H1 (cell line): Measurements from ENCODE around the gene CBFA2T2. TPM values are rescaled to one million over a fixed set of nuclear protein-coding genes. Genes with fewer than 3 reads are reported as not detected.

Experiments
- CTCF ChIA-PET: fragments of 300-600 bp; sonication (Branson Sonifier 250); formaldehyde crosslinking; loops from one replicate; lab custom pipeline; 2021; ENCODE audit not compliant: partially characterized antibody; lab: Charles Lee
- POLR2A ChIA-PET: fragments of 300-600 bp; sonication (Branson Sonifier 250); formaldehyde crosslinking; loops from one replicate; lab custom pipeline; 2021; ENCODE audit warnings: inconsistent platforms; ENCODE audit not compliant: partially characterized antibody; lab: Charles Lee
- DNase-seq, 2 experiments: peaks; one replicate each; pipeline versions ENCODE4 v3.0.0 to v3.0.0-alpha.2; 2010 to 2022; ENCODE audit warnings: low spot score in 2 of 2, low read depth in 1 of 2, mixed read lengths in 1 of 2
- FAIRE-seq: peaks from 2 replicates; lab custom pipeline; 2011; peaks lifted over from hg19 to GRCh38; lab: Jason Lieb, UNC
- H2AFZ ChIP-seq: 2 replicates; pipeline ENCODE4 v1.8.1; 2012; ENCODE audit warnings: low read length, inconsistent platforms
- H2AK5ac ChIP-seq: 2 replicates; pipeline ENCODE4 v1.6.1; 2013; ENCODE audit warnings: low read depth, low read length
- H2BK120ac ChIP-seq: replicated peaks from 2 replicates; pipeline ENCODE3; 2013; ENCODE audit warnings: low read depth, low read length, inconsistent platforms
- H2BK12ac ChIP-seq: 2 replicates; pipeline ENCODE4 v1.6.1; 2013; ENCODE audit warnings: low read depth, low read length
- H2BK15ac ChIP-seq: 2 replicates; pipeline ENCODE4 v1.6.1; 2013; ENCODE audit warnings: low read length
- H2BK20ac ChIP-seq: 2 replicates; pipeline ENCODE4 v1.6.1; 2013; ENCODE audit warnings: low read length
- H2BK5ac ChIP-seq: 2 replicates; pipeline ENCODE4 v1.6.1; 2013; ENCODE audit warnings: low read depth, low read length
- H3K14ac ChIP-seq: 2 replicates; pipeline ENCODE4 v1.6.1; 2013; ENCODE audit warnings: inconsistent platforms; ENCODE audit not compliant: insufficient read length
- H3K18ac ChIP-seq: 2 replicates; pipeline ENCODE4 v1.6.1; 2013; ENCODE audit warnings: low read length; ENCODE audit errors: extremely low read depth
- H3K23ac ChIP-seq: 2 replicates; pipeline ENCODE4 v1.6.1; 2013; ENCODE audit warnings: inconsistent platforms; ENCODE audit not compliant: insufficient read length
- H3K23me2 ChIP-seq: 2 replicates; pipeline ENCODE4 v1.6.1; 2013; ENCODE audit warnings: low read depth, low read length
- H3K27ac ChIP-seq: 2 replicates; pipeline ENCODE4 v1.6.1; 2011; ENCODE audit warnings: low read depth, low read length, inconsistent platforms
- H3K27me3 ChIP-seq, 4 experiments: replicated peaks in 1 of 4; 1 replicate in 1 of 4; 2 replicates in 3 of 4; pipeline versions ENCODE4 v1.6.1 to v1.8.1; 2011 to 2013; ENCODE audit warnings: low read length in 3 of 4, mild to moderate bottlenecking in 3 of 4, inconsistent platforms in 2 of 4, mixed read lengths in 2 of 4, moderate library complexity in 1 of 4; ENCODE audit not compliant: control insufficient read depth in 3 of 4, insufficient read depth in 3 of 4; ENCODE audit errors: extremely low read depth in 1 of 4
- H3K36me3 ChIP-seq, 4 experiments: 2 replicates each; pipeline versions ENCODE4 v1.6.1 to v1.8.1; 2011 to 2013; ENCODE audit warnings: mild to moderate bottlenecking in 4 of 4, low read length in 3 of 4, moderate library complexity in 2 of 4, control low read depth in 1 of 4, inconsistent platforms in 1 of 4; ENCODE audit not compliant: insufficient read depth in 4 of 4, control insufficient read depth in 2 of 4
- H3K4ac ChIP-seq: replicated peaks from 2 replicates; pipeline ENCODE3; 2013; ENCODE audit warnings: low read length, low read depth, mixed read lengths, inconsistent platforms; ENCODE audit not compliant: insufficient read length
- H3K4me1 ChIP-seq, 4 experiments: replicated peaks in 1 of 4; 1 replicate in 1 of 4; 2 replicates in 3 of 4; pipeline versions ENCODE4 v1.6.1 to v1.8.1; 2011 to 2013; ENCODE audit warnings: low read length in 3 of 4, inconsistent platforms in 2 of 4, mixed read lengths in 1 of 4; ENCODE audit not compliant: insufficient read depth in 4 of 4, control insufficient read depth in 3 of 4
- H3K4me2 ChIP-seq, 2 experiments: 2 replicates each; pipeline versions ENCODE4 v1.6.1 to v1.8.1; 2011 to 2013; ENCODE audit warnings: low read depth in 2 of 2, low read length in 2 of 2, control low read depth in 1 of 2, inconsistent platforms in 1 of 2, mild to moderate bottlenecking in 1 of 2; ENCODE audit not compliant: insufficient read depth in 1 of 2
- H3K4me3 ChIP-seq, 4 experiments: fragments of 200-600, 300-600 bp in 1 of 4; sonication (generic), shearing (Covaris generic), sonication (Bioruptor Twin) in 1 of 4; 2 replicates each; pipeline versions ENCODE4 v1.5.1 to v1.8.1; 2011 to 2016; ENCODE audit warnings: low read length in 4 of 4, low read depth in 3 of 4, control low read depth in 2 of 4, inconsistent platforms in 2 of 4, mild to moderate bottlenecking in 2 of 4, mixed read lengths in 1 of 4, moderate library complexity in 1 of 4; ENCODE audit not compliant: insufficient read depth in 2 of 4; ENCODE audit errors: extremely low read depth in 1 of 4
- H3K56ac ChIP-seq: replicated peaks from 2 replicates; pipeline ENCODE3; 2013; ENCODE audit warnings: low read depth, mild to moderate bottlenecking, mixed read lengths, low read length, inconsistent platforms; ENCODE audit not compliant: insufficient read length
- H3K79me1 ChIP-seq: 2 replicates; pipeline ENCODE4 v1.6.1; 2013; ENCODE audit warnings: low read depth, low read length, control low read depth
- H3K79me2 ChIP-seq, 2 experiments: 2 replicates each; pipeline versions ENCODE4 v1.6.1 to v1.8.1; 2012 to 2013; ENCODE audit warnings: low read length in 2 of 2, mild to moderate bottlenecking in 2 of 2, inconsistent platforms in 1 of 2; ENCODE audit not compliant: insufficient read depth in 2 of 2, control insufficient read depth in 1 of 2
- H3K9ac ChIP-seq, 4 experiments: replicated peaks in 1 of 4; 1 replicate in 1 of 4; 2 replicates in 3 of 4; pipeline versions ENCODE4 v1.6.1 to v1.8.1; 2011 to 2013; ENCODE audit warnings: low read depth in 3 of 4, low read length in 3 of 4, control low read depth in 2 of 4, mild to moderate bottlenecking in 2 of 4, moderate library complexity in 2 of 4, inconsistent platforms in 1 of 4; ENCODE audit errors: extremely low read depth in 1 of 4
- H3K9me3 ChIP-seq, 2 experiments: 2 replicates each; pipeline versions ENCODE4 v1.6.1 to v1.8.1; 2012 to 2013; ENCODE audit warnings: mild to moderate bottlenecking in 2 of 2, moderate library complexity in 2 of 2, control low read depth in 1 of 2, inconsistent platforms in 1 of 2, low read depth in 1 of 2, low read length in 1 of 2, mixed read lengths in 1 of 2; ENCODE audit not compliant: insufficient read depth in 2 of 2
- H4K20me1 ChIP-seq, 2 experiments: replicated peaks in 1 of 2; 2 replicates each; pipeline versions ENCODE3 to v1.8.1; 2011 to 2013; ENCODE audit warnings: inconsistent platforms in 2 of 2, low read length in 2 of 2, mild to moderate bottlenecking in 1 of 2; ENCODE audit not compliant: insufficient read depth in 2 of 2, control insufficient read depth in 1 of 2
- H4K5ac ChIP-seq: 2 replicates; pipeline ENCODE4 v1.6.1; 2013; ENCODE audit warnings: low read length, low read depth, mixed read lengths, inconsistent platforms; ENCODE audit not compliant: insufficient read length
- H4K8ac ChIP-seq: 2 replicates; pipeline ENCODE4 v1.8.0; 2013; ENCODE audit warnings: mild to moderate bottlenecking, moderate library complexity, low read length, inconsistent platforms; ENCODE audit not compliant: insufficient read depth; ENCODE audit errors: extremely low read depth
- H4K91ac ChIP-seq: replicated peaks from 2 replicates; pipeline ENCODE3; 2013; ENCODE audit warnings: low read length, mixed read lengths, inconsistent platforms; ENCODE audit not compliant: insufficient read length
- FOSL1 ChIP-seq: IDR thresholded peaks from 2 replicates; pipeline ENCODE4 v1.6.1; 2011; ENCODE audit warnings: mild to moderate bottlenecking, low read depth, low read length, moderate library complexity; ENCODE audit not compliant: insufficient read depth
- JUN ChIP-seq: IDR thresholded peaks from 2 replicates; pipeline ENCODE4 v1.6.1; 2011; ENCODE audit warnings: low read depth, mild to moderate bottlenecking, improper control_type of control experiment, low read length
- MAFK ChIP-seq: IDR thresholded peaks from 2 replicates; pipeline ENCODE4 v1.6.1; 2012; ENCODE audit warnings: low read depth, mild to moderate bottlenecking, improper control_type of control experiment, low read length
- NANOG ChIP-seq: IDR thresholded peaks from 2 replicates; pipeline ENCODE4 v1.6.1; 2011; ENCODE audit warnings: low read length, low read depth, mild to moderate bottlenecking, inconsistent platforms; ENCODE audit not compliant: insufficient read depth, poor library complexity, severe bottlenecking
- POU5F1 ChIP-seq: IDR thresholded peaks from 2 replicates; pipeline ENCODE4 v1.6.1; 2011; ENCODE audit warnings: low read depth, mild to moderate bottlenecking, low read length, moderate library complexity
- RXRA ChIP-seq: IDR thresholded peaks from 2 replicates; pipeline ENCODE4 v1.6.1; 2011; ENCODE audit warnings: low read depth, mild to moderate bottlenecking, low read length, moderate library complexity; ENCODE audit not compliant: insufficient read depth
- SAP30 ChIP-seq: fragments of 300-600 bp; sonication (generic); IDR thresholded peaks from 2 replicates; pipeline ENCODE4 v1.7.1; 2012; ENCODE audit warnings: low read length, moderate library complexity, mild to moderate bottlenecking, inconsistent platforms; ENCODE audit not compliant: insufficient read depth, insufficient replicate concordance
- SIN3A ChIP-seq, 2 experiments: IDR thresholded peaks in 1 of 2; conservative IDR thresholded peaks in 1 of 2; 2 replicates each; pipeline ENCODE4 v1.6.1; 2011 to 2012; ENCODE audit warnings: low read length in 2 of 2, improper control_type of control experiment in 1 of 2, low read depth in 1 of 2, mild to moderate bottlenecking in 1 of 2
- SUZ12 ChIP-seq: fragments of 200-600 bp; sonication (generic); IDR thresholded peaks from 2 replicates; pipeline ENCODE4 v1.6.1; 2012; ENCODE audit warnings: mild to moderate bottlenecking, inconsistent platforms, low read length, moderate library complexity, mixed read lengths
- TCF12 ChIP-seq: IDR thresholded peaks from 2 replicates; pipeline ENCODE4 v1.6.1; 2011; ENCODE audit warnings: low read depth, mild to moderate bottlenecking, low read length
- WGBS, 2 experiments: shearing (Covaris generic) in 1 of 2; methylation state at CpG; one replicate each; pipeline versions ENCODE4 v1.1.6 to v1.1.7; 2013 to 2015; ENCODE audit warnings: low lambda C conversion rate in 2 of 2, mixed read lengths in 2 of 2, inconsistent platforms in 1 of 2, low coverage in 1 of 2, missing lambda C conversion rate in 1 of 2; ENCODE audit not compliant: insufficient replicate concordance in 2 of 2, insufficient coverage in 1 of 2, insufficient read length in 1 of 2; ENCODE audit errors: extremely low coverage in 1 of 2, missing lambda C conversion rate in 1 of 2; 5-methylcytosine and 5-hydroxymethylcytosine counted together
- polyA plus RNA-seq, 7 experiments: library from polyadenylated mRNA; depleted of rRNA in 3 of 7; stranded (reverse) in 5 of 7; unstranded in 2 of 7; fragments of >200 nt in 5 of 7; fragments of 200-250 nt in 2 of 7; gene quantifications; 1 replicate in 5 of 7; 2 replicates in 1 of 7; 4 replicates in 1 of 7; pipeline versions ENCODE4 v1.2.1 to v1.2.3, GENCODE V29; 2011 to 2013; ENCODE audit warnings: missing spikeins in 2 of 7, mixed read lengths in 2 of 7
- total RNA-seq: library from RNA; stranded (reverse); fragmentation: NEBNext Ultra II Directional; extraction: Animal tissue kit (Norgen Biotek cat#: 25700); gene quantifications from 2 replicates; pipeline ENCODE4 v1.2.1, GENCODE V29; 2021

CBFA2T2 gene
- total and polyA plus RNA-seq, 2 of the 8 experiments (the other 6 are each of a cell fraction or from before 2014, with no cell fraction given): 11.6 to 12.9 TPM

DNA sequence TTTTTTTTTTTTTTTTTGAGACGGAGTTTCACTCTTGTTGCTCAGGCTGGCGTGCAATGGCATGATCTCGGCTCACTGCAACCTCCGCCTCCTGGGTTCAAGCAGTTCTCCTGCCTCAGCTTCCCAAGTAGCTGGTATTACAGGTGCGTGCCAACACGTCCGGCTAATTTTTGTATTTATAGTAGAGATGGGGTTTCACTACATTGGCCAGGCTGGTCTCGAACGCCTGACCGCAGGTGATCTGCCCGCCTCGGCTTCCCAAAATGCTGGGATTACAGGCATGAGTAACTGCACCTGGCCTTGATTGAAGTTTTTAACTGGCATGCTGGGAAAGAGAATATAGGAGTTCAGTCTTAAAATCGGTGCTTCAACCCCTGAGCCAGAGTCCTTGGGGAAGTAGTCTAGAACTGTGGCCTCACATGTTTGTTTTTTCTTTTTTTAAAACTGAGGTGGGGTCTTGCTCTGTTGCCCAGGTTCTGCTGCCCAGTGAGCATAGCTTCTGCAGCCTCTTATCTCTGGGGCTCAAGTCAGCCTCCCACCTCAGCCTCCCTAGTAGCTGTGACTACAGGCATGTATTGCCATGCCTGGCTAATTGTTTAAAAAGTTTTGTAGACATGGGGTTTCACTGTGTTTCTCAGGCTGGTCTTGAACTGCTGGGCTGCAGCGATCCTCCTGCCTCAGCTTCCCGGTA is 3.3 kb downstream of the CBFA2T2 start:
- POLR2A ChIA-PET: interaction anchor here (0.8 kb wide), 1 partner anchor 124 kb away, joined by 3 read pairs; no protein-coding TSS in a partner anchor
- WGBS, 2 experiments: 93% methylated on average over 14 of the region's 15 CpGs; no CpG with 5 or more reads in 1 of the 2 experiments

More for the DNA sequence above, 3.3 kb downstream of the CBFA2T2 start:
- H3K9ac ChIP-seq: no peak overlapping the region
- no peak for FAIRE-seq
- no peak overlapping the region for H4K91ac ChIP-seq
- H3K18ac ChIP-seq: no peak overlapping the region
- no peak overlapping the region for H2AFZ ChIP-seq
- H2BK15ac ChIP-seq: no peak overlapping the region
- no peaks in the 10 kb centered on the region for H3K36me3 ChIP-seq
- no peak overlapping the region for H2AK5ac ChIP-seq
- H3K23me2 ChIP-seq: peaks cover 4% of the 10 kb centered on the region; the same call in 1 of the 2 replicates
- H2BK5ac ChIP-seq: no peak overlapping the region
- H3K27ac ChIP-seq: no peak overlapping the region
- H3K79me2 ChIP-seq: peaks cover 0 to 14% of the 10 kb centered on the region in 2 experiments; a peak in 2 of 4 replicates
- H3K4ac ChIP-seq: no peak overlapping the region
- no peak overlapping the region for H2BK20ac ChIP-seq
- no peaks in the 10 kb centered on the region; a peak in 1 of 7 replicates for H3K4me1 ChIP-seq
- no peaks in the 10 kb centered on the region for H3K27me3 ChIP-seq
- H3K14ac ChIP-seq: no peak overlapping the region
- no peaks in the 10 kb centered on the region for H3K9me3 ChIP-seq
- H2BK12ac ChIP-seq: no peak overlapping the region
- CTCF ChIA-PET: interaction anchor here (0.6 to 1.1 kb wide), 2 partner anchors 58 to 102 kb away, joined by 3 read pairs; no protein-coding TSS in a partner anchor
- TF ChIP-seq RXRA (no peak), SUZ12 (no peak), NANOG (no peak), SIN3A (conservative IDR thresholded peaks at IDR 0.05 in 1 of 2, IDR thresholded peaks at IDR 0.05 in 1 of 2; ENCODE audit: low read depth in 1 of 2, low read length in 2 of 2) (no peak), MAFK (no peak), TCF12 (no peak), POU5F1 (no peak), FOSL1 (no peak), JUN (no peak), SAP30 (no peak)
- H4K8ac ChIP-seq: no peak overlapping the region
- H3K79me1 ChIP-seq: no peaks in the 10 kb centered on the region; the same call in 1 of the 2 replicates
- H3K4me3 ChIP-seq: no peak overlapping the region
- DNase-seq: no peak
- H4K20me1 ChIP-seq: peaks cover 3 to 7% of the 10 kb centered on the region in 2 experiments
- no peak overlapping the region for H2BK120ac ChIP-seq
- H4K5ac ChIP-seq: no peak overlapping the region
- H3K56ac ChIP-seq: no peak overlapping the region
- no peak overlapping the region for H3K23ac ChIP-seq
- no peak overlapping the region for H3K4me2 ChIP-seq
